Tibial nerve (tissue), 4 donors: ENCODE data around the gene HOXC4.

Experiments used
- CTCF ChIP-seq, 5 experiments: fragments of 200-600 bp in 3 of 5; fragments of 450-650 bp in 2 of 5; sonication (generic) in 3 of 5; IDR thresholded peaks; one replicate each; pipeline ENCODE4 v1.5.1; 2016 to 2019; ENCODE audit warnings: antibody characterized with exemption in 5 of 5, mild to moderate bottlenecking in 3 of 5, moderate library complexity in 2 of 5
- EP300 ChIP-seq, 2 donors: sonication (generic); formaldehyde crosslinking; IDR thresholded peaks; one replicate each; pipeline ENCODE4 v1.6.1; 2017; ENCODE audit warnings: antibody characterized with exemption in 2 of 2, mild to moderate bottlenecking in 1 of 2

DNA sequence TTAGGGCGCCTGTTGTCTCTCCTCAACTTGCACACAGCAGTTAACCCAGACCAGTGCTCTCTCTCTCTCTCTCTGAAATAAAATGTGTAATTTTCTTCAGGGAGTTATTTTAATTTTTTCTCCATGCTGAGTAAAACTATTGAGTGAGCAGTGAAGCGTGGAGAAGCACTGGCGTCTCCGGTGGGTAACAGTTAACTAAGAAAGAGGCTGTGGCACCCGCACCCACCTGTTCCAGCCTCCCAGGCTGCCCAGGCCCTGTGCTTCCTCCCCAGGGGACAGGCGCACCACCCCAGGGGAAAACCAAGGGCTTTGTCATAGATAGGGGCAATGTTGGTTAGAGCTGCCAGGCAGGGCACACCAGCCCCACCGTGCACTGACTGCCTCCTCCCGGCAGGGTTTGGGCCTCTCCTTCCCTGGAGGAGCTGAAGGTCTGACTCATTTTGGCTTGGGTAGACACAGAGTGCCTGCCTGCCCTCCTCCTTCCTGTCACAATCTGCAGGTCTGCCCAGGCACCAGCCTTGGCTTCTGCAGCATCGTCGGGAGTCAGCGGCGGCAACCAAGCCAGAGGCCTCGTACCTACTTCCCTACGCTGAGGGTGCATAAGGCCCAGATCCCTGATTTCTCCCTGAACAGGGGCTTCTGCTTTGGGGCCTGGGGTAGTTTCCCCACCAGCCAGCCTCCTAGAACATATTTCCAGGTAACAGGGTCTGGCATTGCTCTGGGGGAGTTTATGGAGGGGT lies 16.8 kb upstream of the HOXC4 start:
- TF ChIP-seq CTCF (IDR thresholded peaks at IDR 0.05): no peak
- TF ChIP-seq EP300 (IDR thresholded peaks at IDR 0.05): no peak
